Measurements from ENCODE around the gene ARID1A.

ARID1A gene

DNA sequence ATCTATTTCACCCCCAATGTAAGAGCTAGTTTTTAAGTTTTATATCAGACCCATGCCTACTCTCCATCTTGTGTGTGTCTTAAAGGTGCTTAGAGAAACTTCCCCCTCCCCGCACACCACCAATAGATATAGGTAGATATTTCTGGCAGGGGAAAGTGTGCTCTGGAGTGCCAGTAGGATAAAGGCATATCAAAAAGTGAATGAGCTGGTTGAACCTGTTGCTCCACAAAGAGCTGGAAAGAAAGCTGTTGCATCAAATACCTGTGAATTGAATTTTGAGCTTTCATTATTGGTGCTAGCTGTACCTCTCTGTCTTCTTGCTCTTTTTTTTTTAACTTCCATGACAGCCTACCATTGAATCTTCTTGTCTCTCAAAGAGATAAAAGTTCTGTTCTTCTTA is 32.8 kb downstream of the ARID1A start:
- DNase-seq (ENCODE audit: low read depth), result no peak

- no peak for DNase-seq (ENCODE audit: low read depth)
Observed at GRCh38 chr1:26729633-26730032, 33.8 kb downstream of the ARID1A start.

- no peak for DNase-seq (ENCODE audit: low read depth)
Observed at GRCh38 chr1:26730695-26731094, 34.9 kb downstream of the ARID1A start.

DNA sequence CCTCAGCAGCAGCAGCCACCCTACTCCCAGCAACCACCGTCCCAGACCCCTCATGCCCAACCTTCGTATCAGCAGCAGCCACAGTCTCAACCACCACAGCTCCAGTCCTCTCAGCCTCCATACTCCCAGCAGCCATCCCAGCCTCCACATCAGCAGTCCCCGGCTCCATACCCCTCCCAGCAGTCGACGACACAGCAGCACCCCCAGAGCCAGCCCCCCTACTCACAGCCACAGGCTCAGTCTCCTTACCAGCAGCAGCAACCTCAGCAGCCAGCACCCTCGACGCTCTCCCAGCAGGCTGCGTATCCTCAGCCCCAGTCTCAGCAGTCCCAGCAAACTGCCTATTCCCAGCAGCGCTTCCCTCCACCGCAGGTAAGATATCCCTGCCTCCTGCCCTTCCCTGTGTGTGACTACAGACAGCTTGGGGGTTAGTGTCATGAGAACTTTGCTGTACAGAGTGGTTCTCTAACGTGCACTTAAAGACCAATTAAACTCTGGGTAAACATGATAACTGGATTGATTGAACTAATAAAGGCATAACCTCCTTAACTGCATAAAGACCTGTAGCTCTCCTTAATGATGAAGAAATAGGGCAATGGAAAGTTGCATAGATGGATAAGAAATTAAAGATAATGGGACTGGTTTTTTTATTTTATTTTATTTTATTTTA is 35.6 kb downstream of the ARID1A start:
- no peak for DNase-seq (ENCODE audit: low read depth)

DNA sequence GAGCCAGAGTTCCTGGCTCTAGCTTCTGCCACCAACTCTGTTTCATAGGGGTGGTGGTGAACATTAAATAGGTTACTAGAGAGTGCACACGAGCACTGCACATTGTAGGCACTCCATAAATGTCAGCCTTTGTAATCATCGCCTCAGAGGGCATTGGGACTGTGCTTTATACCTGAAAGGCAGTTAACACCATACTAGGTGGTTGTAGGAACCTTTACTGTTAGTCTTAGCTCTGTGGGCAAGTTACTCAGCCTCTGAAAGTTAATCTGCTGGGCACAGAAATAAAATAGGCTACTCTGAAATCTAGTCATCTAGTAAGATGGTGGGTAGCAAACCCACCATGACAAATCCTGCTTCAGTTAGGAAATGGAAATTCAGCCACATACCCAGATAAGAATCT is 37.6 kb downstream of the ARID1A start:
- DNase-seq (ENCODE audit: low read depth), result no peak

DNA sequence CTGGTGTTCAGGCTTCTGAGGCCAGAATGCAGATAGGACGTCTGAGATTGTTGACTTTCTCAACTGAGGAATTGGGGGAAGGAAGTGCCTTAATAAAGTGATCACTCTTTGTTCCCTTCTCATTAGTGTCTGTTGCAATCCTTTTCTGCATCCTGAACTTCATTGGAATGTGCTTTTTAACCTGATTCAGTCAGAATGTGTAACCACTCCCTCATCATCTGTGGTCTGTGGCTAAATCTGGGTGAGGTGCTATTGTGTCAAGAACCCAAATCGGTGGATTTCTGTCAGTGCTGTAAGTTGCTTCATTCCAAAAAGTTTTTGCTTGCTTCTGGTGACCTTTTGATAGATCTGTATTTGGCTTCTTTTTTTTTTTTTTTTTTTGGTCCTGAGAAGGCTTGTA is 38.2 kb downstream of the ARID1A start:
- no peak for DNase-seq (ENCODE audit: low read depth)

DNA sequence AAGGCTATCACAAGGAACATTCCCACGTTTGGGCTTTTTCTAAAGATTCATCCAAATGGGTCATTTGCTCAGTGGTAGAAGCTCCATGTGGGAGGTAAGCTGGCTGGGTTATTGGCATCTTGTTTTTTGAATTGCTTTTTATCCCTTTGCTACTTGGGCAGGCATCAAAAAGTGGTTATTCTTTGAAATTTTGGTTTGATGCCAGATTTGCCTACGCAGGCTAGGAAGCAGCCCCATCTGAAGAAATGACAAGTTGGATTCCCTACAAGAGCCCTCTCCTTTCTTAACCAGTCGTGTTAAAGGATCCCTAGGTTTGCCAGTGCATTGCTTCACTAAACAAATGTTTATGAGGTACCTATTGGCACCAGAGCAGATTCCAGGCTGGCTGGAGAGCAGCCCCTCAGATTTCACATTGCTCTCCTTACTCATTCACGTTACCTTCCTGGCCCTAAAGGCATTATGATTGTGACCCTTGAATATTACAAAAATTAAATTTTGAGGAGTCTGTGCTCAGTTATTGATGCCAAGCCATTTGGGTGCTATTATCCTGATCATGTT is 38.8 kb downstream of the ARID1A start:
- DNase-seq (ENCODE audit: low read depth), result no peak

- DNase-seq (ENCODE audit: low read depth), result no peak
Observed at GRCh38 chr1:26739329-26739914, 43.6 kb downstream of the ARID1A start.

- no peak for DNase-seq (ENCODE audit: low read depth)
Observed at GRCh38 chr1:26740023-26740634, 44.3 kb downstream of the ARID1A start.

DNA sequence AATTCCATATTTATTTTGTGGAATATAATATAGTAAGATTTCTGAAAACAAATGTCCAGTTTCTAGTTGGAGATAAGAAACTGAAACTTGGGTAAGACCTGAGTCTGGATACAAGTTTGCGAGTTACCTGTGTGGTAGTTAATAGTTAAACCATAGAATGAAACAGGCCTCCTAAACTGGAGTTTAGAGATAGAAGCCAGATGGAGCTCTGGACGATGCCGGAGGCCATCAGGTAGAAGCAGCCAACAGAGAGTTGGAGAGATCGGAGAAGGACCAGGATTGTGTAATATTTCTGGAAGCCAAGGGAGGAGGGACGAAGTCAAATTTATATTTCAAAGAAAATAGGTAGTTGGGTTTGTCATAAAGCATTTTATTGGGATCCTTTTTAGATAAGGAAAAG is 45.1 kb downstream of the ARID1A start:
- DNase-seq (ENCODE audit: low read depth), result no peak

- no peak for DNase-seq (ENCODE audit: low read depth)
Observed at GRCh38 chr1:26743426-26744059, 47.7 kb downstream of the ARID1A start.

DNA sequence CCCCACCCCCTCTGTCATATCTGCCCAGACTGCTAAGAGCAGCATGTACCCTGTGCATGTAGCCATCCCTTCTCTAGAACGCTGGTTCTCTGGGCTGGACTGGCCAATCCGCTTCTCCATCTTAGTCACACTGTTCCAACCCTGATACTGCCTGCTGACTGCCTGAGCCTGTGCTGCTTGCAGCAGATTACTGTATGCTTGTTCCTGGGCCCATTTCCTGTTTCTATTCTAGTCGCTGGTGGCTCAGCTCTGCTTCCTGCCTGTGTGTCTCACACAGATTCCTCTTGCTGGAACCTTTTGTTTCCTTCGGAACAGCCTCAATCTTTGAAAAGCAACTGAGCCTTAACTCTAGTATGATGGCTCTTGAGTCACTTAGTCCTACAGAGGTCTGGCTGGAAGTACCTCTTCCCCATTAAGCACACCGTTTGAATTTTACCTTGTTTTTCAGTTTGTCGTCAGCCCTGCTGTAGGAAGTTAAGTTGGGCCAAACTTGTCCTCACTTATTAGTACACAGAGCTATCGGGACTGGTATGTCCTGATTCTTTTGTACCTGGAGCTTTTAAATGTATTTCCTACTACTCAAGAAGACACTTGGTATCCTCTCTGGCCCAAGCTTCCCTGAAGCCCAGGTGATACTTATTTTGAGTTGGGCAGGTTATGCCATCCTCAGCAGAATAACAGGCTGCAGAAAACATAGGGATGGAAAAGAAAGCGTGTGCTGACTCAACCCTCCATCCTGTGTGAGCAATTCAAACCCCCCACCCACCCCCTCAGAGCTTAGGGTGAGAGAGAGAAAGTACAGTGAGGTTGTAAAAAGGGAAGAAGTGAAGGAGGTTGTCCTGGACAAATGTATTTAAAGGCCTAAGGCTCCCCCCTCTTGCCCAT is 48.5 kb downstream of the ARID1A start:
- DNase-seq (ENCODE audit: low read depth), result peak; percentile 76

DNA sequence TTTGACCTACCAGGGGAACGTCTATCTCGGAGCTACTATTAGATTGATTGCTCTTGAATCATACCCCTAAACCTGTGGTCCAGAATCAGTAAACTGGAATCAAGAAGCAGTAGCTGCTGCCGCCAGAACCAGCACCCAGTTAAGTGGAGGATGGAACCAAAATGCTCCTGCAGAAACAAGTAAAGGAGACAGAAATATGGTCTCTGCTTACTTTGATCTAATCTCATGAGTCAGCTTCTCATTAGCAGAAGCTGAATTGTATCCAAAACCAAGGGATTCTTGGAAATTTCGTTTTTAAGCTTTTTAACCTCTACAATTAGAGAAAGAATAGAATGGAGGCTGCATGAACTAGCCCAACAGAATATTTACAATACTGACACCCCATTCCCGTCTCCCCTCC is 49.4 kb downstream of the ARID1A start:
- DNase-seq (ENCODE audit: low read depth), result no peak

- DNase-seq (ENCODE audit: low read depth), result no peak
Observed at GRCh38 chr1:26747048-26747447, 51.2 kb downstream of the ARID1A start.

DNA sequence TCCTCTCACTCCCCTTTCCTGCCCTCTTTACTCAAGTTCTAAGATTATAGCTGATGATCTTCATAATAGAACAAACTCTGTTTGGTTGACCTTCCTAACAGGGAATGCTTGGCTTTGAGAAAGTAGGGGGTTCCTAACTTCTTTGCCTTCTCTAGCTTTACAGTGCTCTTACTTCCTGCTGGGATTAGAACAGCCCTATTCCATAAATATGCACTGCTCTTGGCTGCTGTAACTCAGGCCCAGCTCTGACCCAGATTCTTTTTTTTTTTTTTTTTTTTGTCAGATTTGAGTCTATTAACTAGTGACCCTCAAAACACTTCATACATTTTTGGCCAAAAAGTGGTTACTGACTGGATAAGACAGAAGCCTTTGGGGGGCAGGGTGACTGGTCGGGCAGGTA is 52.5 kb downstream of the ARID1A start:
- DNase-seq (ENCODE audit: low read depth), result no peak

GRCh38 chr1:26749458-26749857 is 53.6 kb downstream of the ARID1A start:
- DNase-seq (ENCODE audit: low read depth), result no peak

GRCh38 chr1:26750428-26750827 is 54.6 kb downstream of the ARID1A start:
- no peak for DNase-seq (ENCODE audit: low read depth)

DNA sequence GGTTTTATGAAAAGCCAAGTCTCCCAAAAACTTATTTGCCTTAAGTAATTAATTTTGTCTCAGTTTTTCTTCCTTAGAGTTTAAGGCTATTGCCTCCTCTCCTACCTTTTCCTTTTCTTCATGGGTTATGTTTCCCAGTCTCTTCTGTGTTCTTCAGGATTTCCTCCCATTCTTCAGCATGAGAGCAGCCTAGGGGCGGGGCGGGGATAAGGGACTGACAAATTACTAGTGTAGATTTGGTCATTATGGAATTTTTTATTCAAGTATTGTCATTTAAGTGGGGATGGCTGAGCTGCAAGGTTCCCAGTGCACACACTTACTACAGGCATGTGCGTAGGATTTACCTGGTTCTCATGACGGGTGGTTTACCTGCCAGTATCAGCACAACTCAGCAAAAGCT is 56.7 kb downstream of the ARID1A start:
- no peak for DNase-seq (ENCODE audit: low read depth)

- DNase-seq (ENCODE audit: low read depth), result no peak
Observed at GRCh38 chr1:26754086-26754874, 58.5 kb downstream of the ARID1A start.

- no peak for DNase-seq (ENCODE audit: low read depth)
Observed at GRCh38 chr1:26758358-26758757, 62.5 kb downstream of the ARID1A start.

- no peak for DNase-seq (ENCODE audit: low read depth)
Observed at GRCh38 chr1:26759531-26759930, 63.7 kb downstream of the ARID1A start.
